MM.1S (cell line): ENCODE data around the gene SSH3.

Experiments
- DNase-seq: peaks from one replicate; pipeline ENCODE4 v3.0.0-alpha.2; 2015
- H2AFZ ChIP-seq: fragments of 300-600 bp; sonication (generic); 2 replicates; pipeline ENCODE4 v1.6.0; 2016; ENCODE audit warnings: antibody characterized with exemption, low read length
- H3F3A ChIP-seq: fragments of 300-600 bp; sonication (generic); 2 replicates; pipeline ENCODE4 v1.6.1; 2016; ENCODE audit warnings: mild to moderate bottlenecking, antibody characterized with exemption, low read length, moderate library complexity, mixed read lengths; ENCODE audit not compliant: insufficient read depth
- H3K27ac ChIP-seq: fragments of 300-600 bp; sonication (generic); 2 replicates; pipeline ENCODE4 v1.5.1; 2016; ENCODE audit warnings: mild to moderate bottlenecking, low read length
- H3K27me3 ChIP-seq: fragments of 300-600 bp; sonication (generic); replicated peaks from 2 replicates; pipeline ENCODE4 v1.6.0; 2016; ENCODE audit warnings: low read length; ENCODE audit not compliant: insufficient read depth
- H3K36me3 ChIP-seq: fragments of 300-600 bp; sonication (generic); replicated peaks from 2 replicates; pipeline ENCODE4 v1.6.1; 2016; ENCODE audit warnings: mild to moderate bottlenecking, low read length, mixed read lengths; ENCODE audit not compliant: insufficient read depth
- H3K4me1 ChIP-seq: fragments of 300-600 bp; sonication (generic); 2 replicates; pipeline ENCODE4 v1.6.1; 2016; ENCODE audit warnings: low read length, mixed read lengths
- H3K4me2 ChIP-seq: fragments of 300-600 bp; sonication (generic); 2 replicates; pipeline ENCODE4 v1.6.0; 2016; ENCODE audit warnings: low read depth, low read length
- H3K4me3 ChIP-seq: fragments of 300-600 bp; sonication (generic); 2 replicates; pipeline ENCODE4 v1.5.1; 2016; ENCODE audit warnings: low read length, mixed read lengths
- H3K79me2 ChIP-seq: fragments of 300-600 bp; sonication (generic); 2 replicates; pipeline ENCODE4 v1.6.1; 2016; ENCODE audit warnings: mixed run types, low read length, mixed read lengths
- H3K9ac ChIP-seq: fragments of 300-600 bp; sonication (generic); 2 replicates; pipeline ENCODE4 v1.6.1; 2016; ENCODE audit warnings: low read length, mixed read lengths
- H3K9me2 ChIP-seq: fragments of 300-600 bp; sonication (generic); replicated peaks from 2 replicates; pipeline ENCODE4 v1.6.1; 2016; ENCODE audit warnings: mild to moderate bottlenecking, low read length, mixed read lengths; ENCODE audit not compliant: insufficient read depth
- H3K9me3 ChIP-seq: fragments of 300-600 bp; sonication (generic); replicated peaks from 2 replicates; pipeline ENCODE4 v1.6.1; 2016; ENCODE audit warnings: mild to moderate bottlenecking, low read length, mixed read lengths; ENCODE audit not compliant: insufficient read depth
- H4K20me1 ChIP-seq: fragments of 300-600 bp; sonication (generic); 2 replicates; pipeline ENCODE4 v1.6.1; 2016; ENCODE audit warnings: mild to moderate bottlenecking, low read length, moderate library complexity, mixed read lengths; ENCODE audit not compliant: insufficient read depth
- EZH2 ChIP-seq: fragments of 300-600 bp; sonication (generic); optimal IDR thresholded peaks from 2 replicates; pipeline ENCODE3; 2017; ENCODE audit warnings: low read depth, mild to moderate bottlenecking, antibody characterized with exemption, low read length, mixed read lengths
- EZH2phosphoT487 ChIP-seq: fragments of 300-600 bp; sonication (generic); IDR thresholded peaks from 2 replicates; pipeline ENCODE4 v1.6.1; 2018; ENCODE audit warnings: antibody characterized with exemption, low read length
- TF ChIP-seq, protein P1 (sequence below): fragments of 300-600 bp; sonication (generic); IDR thresholded peaks from 2 replicates; pipeline ENCODE4 v1.5.1; 2016; ENCODE audit warnings: antibody characterized with exemption, low read length, mixed read lengths

The SSH3 gene

DNA sequence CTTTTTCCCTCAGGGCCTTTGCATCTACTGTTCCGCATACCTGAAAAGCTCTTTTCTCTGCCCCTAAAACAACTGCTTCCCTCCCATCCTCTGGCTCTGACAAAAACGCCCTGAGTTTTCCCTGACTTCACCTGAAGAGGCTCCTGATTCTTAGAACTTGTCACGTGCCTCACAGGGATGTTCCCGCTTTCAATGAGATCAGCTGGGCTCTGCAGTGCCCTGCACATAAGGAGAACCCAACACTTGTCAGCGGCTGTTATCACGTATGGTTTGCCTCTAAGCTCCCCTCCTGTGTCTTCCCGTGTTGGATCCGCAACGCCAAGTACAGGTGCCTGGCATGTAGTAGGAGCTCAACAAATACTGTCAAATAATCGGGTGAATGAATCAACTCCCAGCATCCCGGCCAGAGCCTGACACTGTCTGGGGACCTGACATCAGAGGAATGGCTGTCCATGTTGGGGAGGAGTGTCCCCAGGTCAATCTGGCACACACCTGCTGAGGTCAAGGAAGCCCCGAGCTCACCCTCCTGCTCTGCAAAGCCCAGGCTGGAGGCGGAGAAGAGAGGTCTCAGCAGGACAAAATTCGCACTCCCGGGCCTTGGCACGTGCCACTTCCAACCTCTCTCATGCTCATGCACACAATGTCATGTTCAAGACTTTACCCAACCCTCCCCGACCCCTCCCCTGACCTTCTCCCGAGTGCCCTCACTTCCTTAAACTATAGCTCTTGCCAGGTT is 41.2 kb upstream of the SSH3 start:
- Histone ChIP-seq H3K9me3 (no peaks in the 10 kb centered on the region), H3K27ac (no peak overlapping the region), H3K4me1 (peaks cover 22% of the 10 kb centered on the region), H3K9me2 (no peaks in the 10 kb centered on the region), H4K20me1 (no peaks in the 10 kb centered on the region; the same call in 1 of the 2 replicates), H3K4me3 (0 out of 2 replicates have a peak overlapping the region, but pooled peaks have one; percentile 4), H3K4me2 (peak overlapping the region; percentile 96), H3K36me3 (no peaks in the 10 kb centered on the region; the same call in 1 of the 2 replicates), H2AFZ (peak overlapping the region; percentile 73), H3F3A (peaks cover 31% of the 10 kb centered on the region), H3K9ac (no peak overlapping the region), H3K79me2 (peaks cover 12% of the 10 kb centered on the region), H3K27me3 (no peaks in the 10 kb centered on the region)
- no peak for DNase-seq
- TF ChIP-seq EZH2 (no peak), EZH2phosphoT487 (no peak)
- TF ChIP-seq, protein P1, sequence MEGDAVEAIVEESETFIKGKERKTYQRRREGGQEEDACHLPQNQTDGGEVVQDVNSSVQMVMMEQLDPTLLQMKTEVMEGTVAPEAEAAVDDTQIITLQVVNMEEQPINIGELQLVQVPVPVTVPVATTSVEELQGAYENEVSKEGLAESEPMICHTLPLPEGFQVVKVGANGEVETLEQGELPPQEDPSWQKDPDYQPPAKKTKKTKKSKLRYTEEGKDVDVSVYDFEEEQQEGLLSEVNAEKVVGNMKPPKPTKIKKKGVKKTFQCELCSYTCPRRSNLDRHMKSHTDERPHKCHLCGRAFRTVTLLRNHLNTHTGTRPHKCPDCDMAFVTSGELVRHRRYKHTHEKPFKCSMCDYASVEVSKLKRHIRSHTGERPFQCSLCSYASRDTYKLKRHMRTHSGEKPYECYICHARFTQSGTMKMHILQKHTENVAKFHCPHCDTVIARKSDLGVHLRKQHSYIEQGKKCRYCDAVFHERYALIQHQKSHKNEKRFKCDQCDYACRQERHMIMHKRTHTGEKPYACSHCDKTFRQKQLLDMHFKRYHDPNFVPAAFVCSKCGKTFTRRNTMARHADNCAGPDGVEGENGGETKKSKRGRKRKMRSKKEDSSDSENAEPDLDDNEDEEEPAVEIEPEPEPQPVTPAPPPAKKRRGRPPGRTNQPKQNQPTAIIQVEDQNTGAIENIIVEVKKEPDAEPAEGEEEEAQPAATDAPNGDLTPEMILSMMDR: no peak; the same call in 1 of the 2 replicates

DNA sequence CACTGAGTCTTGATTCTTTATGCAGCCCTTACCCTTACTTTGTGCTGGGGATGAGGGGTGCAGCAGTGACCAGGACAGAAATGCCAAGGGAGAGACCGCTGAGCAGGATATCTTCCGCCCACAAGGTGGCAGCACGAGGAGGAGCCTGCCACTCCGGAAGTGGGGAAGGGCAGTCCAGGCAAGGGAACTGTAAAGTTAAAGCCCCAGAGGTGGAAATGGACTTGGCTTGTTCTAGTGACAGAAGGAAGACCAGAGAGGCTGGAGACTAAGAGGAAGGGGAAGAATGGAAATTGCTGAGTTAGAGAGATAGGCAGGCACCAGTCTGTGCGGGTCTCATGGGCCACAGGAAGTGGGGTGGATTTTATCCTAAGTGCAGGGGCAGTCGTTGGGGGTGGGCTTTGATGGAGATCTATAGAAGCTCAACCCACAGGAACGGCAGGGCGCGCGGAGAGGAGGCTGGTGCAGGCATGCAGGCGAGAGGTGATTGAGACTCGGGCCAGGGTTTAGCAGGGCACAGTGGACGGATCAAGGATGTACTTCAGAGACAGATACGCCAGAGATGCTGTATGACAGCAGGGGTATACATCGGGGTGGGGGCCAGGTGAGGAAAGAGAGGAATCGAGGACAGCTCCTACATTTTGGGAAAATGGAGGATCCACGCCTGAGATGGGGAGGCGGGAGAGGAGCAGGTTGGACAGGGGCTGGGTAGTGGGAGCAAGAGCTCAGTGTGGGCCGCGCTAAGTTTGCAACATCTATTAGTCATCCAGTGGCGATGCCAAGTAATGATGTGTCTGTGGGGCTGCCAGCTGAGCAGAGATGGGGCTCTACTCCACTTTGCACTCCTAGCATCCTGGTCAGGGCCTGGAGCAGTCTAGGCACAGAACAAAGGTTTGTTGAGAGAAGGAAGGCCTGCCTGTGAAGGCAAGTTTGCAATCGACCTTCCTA is 40.3 kb upstream of the SSH3 start:
- peak; percentile 76 for DNase-seq
- Histone ChIP-seq H3K27me3 (no peaks in the 10 kb centered on the region), H3K9ac (no peak overlapping the region), H2AFZ (peak overlapping the region; percentile 73), H3K9me3 (no peaks in the 10 kb centered on the region), H3K4me1 (peaks cover 25% of the 10 kb centered on the region), H4K20me1 (no peaks in the 10 kb centered on the region), H3K36me3 (no peaks in the 10 kb centered on the region), H3F3A (peaks cover 32% of the 10 kb centered on the region), H3K4me3 (peak overlapping the region; percentile 4; the same call in 1 of the 2 replicates), H3K79me2 (peaks cover 21% of the 10 kb centered on the region), H3K4me2 (peak overlapping the region; percentile 56), H3K9me2 (no peaks in the 10 kb centered on the region), H3K27ac (no peak overlapping the region)
- TF ChIP-seq, protein P1: peak; percentile 93
- TF ChIP-seq EZH2phosphoT487: no peak
- no peak for TF ChIP-seq EZH2

DNA sequence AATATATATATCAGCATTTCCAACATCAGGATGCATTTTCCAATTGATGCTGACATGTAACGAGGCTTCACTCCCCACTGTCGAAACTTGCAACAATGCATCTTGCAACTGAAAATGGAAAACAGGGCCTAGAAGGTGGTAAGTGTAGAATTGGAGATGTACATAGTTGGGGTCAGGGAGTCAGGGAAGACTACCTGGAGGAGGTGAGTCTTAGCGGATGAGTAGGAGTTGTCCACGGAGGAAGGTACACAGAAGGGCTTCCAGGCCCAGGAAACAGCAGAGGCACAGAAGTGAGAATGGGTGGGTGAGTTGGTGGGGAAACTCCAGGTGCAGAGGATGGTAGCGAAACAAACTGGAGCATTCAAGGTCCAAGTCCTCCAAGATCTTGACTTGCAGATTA is 39.1 kb upstream of the SSH3 start:
- peaks cover 3% of the 10 kb centered on the region; the same call in 1 of the 2 replicates for H4K20me1 ChIP-seq
- H3K9me2 ChIP-seq: no peaks in the 10 kb centered on the region
- H3K4me3 ChIP-seq: no peak overlapping the region
- no peaks in the 10 kb centered on the region for H3K27me3 ChIP-seq
- TF ChIP-seq, protein P1: no peak
- TF ChIP-seq EZH2phosphoT487: no peak
- TF ChIP-seq EZH2: no peak
- H3F3A ChIP-seq: peaks cover 24% of the 10 kb centered on the region
- no peak overlapping the region for H3K9ac ChIP-seq
- H3K36me3 ChIP-seq: no peaks in the 10 kb centered on the region
- no peak overlapping the region for H3K4me2 ChIP-seq
- H2AFZ ChIP-seq: no peak overlapping the region
- no peak for DNase-seq
- H3K27ac ChIP-seq: no peak overlapping the region
- H3K4me1 ChIP-seq: peaks cover 33% of the 10 kb centered on the region
- no peaks in the 10 kb centered on the region for H3K9me3 ChIP-seq
- H3K79me2 ChIP-seq: peaks cover 33% of the 10 kb centered on the region
